NCI-H226 (cell line): ENCODE results near the gene CRTC3.

Source experiments
- DNase-seq: peaks from one replicate; pipeline ENCODE4 v3.0.0-alpha.2; 2015

CRTC3 gene

DNA sequence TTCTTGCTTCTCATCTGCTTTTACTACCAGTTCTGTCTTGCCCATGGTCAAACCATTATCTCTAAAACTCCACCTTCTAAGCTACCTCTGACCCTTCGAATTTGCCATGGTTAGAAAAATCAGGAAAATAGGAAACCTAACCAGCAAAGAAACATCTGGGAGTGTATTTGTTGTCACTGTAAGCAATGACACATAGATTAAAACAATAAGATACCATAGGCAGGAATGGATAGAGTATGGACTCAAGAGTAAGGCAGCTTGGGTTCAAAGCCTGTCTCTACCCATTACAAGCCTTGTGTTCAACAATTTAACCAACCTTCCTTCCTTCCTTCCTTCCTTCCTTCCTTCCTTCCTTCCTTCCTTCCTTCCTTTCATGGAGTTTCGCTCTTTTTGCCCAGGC is 34.9 kb downstream of the CRTC3 start:
- DNase-seq = no peak

DNA sequence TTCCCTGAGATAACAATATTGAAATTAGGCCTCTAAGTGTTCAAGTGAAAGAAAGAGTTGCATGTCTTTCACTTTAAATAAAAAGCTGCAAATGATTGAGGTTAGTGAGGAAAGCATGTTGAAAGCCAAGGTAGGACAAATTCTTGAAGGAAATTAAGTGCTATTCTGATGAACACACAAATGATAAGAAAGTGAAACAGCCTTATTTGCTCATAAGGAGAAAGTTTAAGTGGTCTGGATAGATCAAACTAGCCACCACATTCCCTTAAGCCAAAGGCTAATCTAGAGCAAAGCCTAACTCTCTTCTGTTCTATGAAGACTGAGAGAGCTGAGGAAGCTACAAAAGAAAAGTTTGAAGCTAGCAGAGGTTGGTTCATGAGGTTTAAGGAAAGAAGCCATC is 36.1 kb downstream of the CRTC3 start:
- no peak for DNase-seq

DNA sequence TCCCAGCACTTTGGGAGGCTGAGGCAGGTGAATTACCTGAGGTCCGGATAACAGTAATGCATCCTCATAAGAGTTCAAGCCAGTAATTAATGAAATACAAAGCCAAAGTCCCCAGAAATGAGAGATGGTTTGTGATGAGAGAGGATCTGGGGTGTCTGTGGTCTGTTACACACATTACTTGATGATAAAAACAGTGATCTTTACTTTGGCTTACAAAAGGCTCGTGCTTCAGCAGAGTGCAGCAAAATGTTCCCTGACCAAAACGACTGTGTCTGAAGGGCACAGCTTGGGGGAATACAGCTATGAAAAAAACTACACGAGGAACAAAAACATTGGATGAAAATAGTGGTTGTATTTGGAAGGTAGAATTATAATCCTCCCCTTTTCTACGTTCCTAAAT is 40.9 kb downstream of the CRTC3 start:
- no peak for DNase-seq

DNA sequence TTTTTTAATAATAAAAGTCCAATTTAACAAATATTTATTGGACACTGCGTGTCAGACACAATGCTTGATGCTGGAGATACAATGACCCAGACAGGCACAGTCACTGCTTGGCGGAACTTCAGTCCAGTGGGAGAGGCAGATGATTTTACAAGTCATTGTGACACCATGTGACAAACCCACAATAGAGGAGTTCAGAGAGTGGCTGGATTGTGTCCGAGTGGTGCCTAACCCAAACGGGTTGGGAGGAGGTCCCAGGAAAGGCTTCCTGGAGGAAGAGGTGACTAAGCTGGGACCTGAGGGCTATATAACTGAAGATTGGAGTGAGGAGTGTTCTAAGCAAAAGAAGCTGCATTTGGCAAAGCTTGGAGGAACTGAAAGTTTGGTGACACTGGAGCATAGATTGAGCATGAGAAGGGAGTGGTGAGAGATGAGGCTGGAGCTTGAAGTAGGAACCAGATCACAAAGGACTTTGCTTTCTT is 41.4 kb downstream of the CRTC3 start:
- DNase-seq = no peak

DNA sequence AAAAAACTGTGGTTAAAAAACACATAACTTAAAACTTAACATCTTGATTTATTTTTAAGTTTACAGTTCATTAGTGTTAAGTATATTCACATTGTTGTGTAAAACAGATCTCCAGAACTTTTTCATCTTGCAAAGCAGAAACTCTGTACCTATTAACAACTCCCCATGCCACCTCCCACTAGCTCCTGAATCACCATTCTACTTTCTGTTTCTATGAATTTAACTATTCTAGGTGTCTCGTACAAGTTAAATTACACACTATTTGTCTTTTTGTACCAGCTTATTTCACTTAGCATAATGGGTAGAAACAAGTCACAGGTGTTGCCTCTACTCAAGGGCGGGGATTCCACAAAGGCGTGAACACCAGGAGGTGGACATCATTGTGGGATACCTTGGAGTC is 43.2 kb downstream of the CRTC3 start:
- DNase-seq = no peak

DNA sequence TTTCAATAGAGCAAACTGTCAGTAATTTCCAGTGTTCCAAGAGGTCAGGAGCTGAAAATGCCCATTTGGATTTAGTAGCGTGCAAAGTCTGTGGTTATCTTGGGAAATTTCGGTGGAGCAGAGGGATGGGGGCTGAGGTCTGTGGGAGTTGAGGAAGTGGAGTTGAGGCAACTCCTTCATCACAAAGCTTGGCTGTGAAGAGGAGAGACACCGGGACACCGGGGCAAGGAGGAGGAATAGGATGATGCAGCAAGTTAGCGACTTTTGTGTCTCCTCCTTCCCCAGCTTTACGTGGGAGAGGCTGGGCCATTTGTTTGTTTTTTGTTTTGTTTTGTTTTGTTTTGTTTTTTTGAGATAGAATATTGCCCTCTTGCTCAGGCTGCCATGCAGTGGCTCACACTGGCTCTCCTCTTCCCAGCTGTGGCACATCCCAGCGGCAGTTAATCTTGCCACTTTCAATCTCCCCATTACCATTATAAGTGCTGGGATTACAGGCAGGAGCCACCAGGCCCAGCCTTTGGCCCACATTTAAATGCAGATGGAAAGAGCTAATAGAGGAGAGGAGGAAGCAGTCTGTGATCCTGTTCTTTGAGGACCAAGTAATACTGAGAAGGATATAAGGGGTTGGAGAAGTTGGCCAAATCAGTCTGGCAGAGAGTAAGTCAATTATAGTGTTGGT is 47.1 kb downstream of the CRTC3 start:
- DNase-seq = no peak

DNA sequence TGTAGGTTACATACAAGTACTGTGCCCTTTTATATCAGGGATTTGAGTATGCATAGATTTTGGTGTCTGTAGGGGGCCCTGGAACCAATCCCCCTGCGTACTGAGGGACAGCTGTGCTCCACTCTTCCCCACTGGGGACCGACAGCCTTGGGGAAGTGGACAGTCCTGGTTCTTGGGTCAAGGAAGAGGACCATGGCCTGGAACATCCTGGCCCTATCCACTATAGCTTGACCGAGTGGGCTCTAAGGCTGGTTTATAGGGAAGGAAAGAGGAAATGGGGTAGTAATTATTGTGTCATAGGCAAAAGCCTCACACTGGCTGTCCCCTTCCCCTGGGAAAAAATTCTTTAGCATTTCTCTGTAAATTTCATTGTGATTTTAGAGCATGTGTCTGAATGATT is 49.5 kb downstream of the CRTC3 start:
- no peak for DNase-seq

DNA sequence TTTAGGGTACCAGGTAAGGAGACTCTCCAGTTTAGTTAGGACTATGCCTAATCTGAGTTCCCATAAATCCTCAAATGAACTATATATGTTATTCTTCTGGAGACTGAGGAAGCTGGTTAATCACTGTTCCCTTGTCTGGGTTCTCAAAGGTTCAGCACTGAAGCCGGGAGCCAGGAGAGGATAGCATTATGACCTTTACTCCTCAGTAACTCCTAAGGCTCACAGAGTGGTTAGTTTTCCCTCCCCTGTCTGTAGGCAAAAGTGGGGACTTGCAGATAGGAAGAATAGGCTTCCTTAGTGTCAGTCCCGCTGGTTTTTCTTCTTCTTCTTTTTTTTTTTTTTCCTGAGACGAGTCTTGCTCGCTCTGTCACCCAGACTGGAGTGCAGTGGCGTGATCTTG is 50.4 kb downstream of the CRTC3 start:
- DNase-seq = no peak

DNA sequence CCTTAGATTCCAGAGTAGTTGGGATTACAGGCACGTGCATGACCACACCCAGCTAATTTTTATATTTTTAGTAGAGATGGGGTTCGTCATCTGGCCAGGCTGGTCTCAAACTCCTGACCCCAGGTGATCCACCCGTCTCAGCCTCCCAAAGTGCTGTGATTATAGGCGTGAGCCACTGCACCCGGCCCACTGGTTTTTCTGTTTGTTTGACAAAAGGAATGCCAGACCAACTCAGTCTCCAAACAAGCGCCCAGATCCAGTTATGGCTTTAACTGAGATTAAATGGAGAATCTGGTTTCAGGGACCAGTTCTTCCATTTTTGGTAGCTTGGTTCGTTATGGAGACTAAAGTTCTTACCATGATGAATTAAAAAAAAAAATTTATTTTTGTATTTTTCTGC is 50.8 kb downstream of the CRTC3 start:
- DNase-seq = no peak

DNA sequence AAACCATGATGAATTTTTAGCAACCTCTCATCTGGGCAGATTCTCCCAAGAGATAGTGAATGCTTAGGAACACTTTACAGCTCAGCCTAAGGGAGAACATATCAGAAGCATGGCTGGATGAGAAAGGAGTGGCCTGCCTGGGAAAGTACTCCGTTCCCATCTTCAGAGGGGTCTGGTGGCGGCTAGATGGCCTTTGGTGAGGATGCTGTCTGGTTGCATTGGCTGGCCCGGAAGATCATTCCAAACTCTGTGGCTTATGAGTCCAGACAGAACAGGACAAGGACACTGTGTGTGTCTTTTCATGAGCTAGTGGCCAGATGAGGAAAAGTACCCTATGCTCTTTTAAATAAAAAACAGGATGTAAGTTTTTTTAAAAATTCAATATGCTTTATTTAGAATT is 51.2 kb downstream of the CRTC3 start:
- no peak for DNase-seq

DNA sequence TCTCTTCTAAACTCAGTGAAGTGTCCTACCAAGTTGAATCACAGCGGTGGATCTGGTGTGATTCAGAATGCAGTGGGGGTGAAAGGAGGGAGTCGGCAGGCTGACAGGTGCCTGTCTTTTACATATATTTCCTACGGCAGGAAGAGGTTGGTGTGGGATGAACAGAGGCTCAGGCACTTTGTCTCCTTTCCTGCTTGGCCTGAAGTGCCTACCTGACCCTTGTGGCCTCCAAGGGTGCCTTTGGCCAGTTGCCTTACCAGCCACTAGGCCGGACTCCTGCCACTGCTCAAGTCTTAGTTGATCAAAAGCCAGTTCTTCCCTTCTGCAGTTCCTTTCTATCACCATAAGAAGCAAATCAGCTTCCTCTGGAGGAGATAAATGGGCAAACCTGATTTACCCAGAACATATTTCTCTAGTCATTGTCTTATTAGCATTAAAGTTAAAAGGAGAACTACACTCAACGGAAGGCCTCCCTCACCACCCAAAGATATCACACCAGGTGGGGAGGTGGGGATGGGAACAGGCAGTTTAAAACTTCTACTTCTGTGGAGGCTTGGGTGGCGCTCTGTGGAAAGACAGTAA is 52.1 kb downstream of the CRTC3 start:
- no peak for DNase-seq

DNA sequence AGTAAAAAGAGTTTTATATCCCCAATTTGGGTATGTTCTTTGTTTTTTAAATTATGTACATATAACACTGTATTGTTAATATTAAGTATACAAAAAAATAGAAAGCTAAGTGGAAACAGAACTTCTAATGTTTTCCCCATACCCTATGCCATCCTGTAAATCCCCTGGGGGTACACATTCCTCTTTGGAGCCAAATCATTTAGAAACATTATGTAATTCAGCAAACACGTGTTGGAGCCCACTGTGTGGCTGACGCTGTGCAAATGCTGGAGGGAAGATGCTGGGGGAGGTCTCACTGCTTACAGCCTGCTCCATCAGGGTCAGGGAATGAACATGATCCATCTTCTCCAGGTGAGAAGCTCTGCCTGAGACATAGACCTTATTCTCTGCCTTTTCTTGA is 52.8 kb downstream of the CRTC3 start:
- no peak for DNase-seq

DNA sequence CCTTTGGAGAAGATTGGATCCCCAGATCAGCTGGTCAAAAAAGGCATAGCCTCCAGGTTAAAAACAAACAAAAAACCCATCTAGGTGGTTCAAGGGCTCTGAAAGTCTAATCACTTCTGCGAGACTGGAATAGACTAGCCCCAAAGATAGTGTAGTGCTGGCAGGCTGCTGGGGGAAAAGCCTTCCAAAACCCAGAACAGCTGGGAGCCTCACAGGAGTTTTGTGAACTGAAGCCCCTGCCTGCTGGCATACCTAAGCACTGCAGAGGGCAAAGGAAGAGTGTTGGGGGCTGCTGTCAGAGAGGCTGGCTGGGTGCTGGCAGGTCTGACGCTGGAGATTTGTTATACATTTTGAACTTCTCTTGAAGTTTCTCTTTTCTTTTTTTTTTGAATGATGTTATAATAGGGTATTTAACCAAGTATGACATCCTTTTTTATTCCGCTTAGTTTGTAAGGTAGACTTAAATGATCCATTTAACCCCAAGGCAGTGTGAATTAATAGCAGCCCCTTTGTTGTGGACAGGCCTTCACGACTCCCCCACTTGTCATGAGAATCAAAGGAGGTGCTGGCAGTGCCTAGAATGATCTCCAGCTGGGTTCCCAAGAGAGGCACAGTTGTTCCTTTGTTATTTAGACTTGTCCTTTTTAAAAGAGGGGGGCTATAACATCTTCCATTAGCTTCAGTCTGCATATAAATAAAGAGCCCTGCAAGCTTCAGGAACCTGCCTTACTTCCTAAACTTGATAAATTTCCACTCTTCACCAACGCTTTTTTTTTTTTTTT is 53.9 kb downstream of the CRTC3 start:
- DNase-seq = no peak

DNA sequence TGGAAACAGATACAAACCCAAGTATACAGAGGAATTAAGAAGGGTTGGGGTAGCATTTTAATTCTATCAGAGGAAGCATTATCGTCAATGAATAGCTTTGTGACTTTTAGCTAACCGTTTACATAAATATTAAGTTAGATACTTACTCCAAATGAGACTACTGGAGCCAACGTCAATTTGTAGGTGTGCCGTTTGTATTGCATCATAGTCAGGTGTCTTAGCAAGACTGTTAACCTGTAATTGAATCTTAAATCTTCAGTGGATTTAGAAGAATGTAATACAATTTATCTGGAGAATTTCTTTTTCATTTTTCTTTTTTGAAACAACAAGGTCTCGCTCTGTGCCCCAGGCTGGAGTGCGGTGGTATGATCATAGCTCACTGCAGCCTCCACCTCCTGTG is 55.1 kb downstream of the CRTC3 start:
- no peak for DNase-seq

DNA sequence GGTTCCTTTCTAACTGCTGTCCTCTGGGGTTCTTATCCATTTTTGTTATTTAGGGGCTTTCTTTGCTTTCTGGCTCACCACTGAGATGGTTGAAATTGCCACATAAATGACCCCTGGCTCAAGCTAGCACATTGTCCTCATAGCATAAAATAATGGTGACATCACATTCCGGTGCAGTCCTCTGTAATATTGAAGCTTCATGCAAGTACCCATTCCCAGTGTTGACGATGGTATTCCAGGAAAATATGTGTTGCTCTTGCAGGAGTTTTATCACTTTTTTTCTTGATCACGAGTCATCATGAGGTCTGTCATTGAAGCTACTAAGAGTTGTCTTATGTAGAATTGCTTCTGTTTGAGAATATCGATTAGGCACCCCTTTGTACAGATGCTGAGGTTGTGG is 56.1 kb downstream of the CRTC3 start:
- DNase-seq = peak; percentile 20

DNA sequence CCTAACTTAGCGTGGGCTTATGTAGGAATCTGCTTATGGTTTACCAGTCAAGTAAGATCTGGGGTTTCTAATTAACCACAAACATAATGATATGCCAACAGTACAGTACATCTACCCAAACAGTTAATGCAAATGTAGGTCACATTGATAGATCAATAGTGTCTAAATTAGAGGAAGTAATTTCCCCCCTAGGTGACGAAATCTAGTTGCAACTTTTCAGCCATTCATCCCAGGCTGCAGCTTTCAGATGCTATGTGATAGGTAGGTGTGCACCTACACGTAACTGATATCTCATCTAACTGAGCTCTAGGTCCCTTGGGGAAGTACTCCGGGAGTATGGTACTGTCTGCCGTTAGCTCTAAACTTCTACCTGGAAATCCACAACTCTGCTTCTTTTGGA is 57.2 kb downstream of the CRTC3 start:
- no peak for DNase-seq

DNA sequence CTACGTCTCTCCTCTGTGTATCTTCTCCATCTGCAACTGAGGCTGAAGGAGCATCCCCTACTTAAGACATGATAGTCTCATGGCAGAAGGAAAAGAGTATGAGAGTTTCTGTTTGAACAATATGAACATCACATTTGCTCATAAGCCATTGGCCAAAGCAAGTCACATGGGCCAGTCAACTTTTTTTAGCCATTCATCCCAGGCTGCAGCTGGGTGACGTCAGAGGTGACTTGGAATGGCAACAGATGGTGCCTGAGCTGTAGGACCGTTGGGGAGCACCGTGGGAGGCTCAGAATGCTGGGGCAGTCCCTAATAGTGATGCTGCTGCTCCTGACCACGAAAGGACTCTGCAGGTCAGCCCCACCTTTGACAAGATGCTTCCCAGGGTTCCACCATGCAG is 58.7 kb downstream of the CRTC3 start:
- DNase-seq = no peak

DNA sequence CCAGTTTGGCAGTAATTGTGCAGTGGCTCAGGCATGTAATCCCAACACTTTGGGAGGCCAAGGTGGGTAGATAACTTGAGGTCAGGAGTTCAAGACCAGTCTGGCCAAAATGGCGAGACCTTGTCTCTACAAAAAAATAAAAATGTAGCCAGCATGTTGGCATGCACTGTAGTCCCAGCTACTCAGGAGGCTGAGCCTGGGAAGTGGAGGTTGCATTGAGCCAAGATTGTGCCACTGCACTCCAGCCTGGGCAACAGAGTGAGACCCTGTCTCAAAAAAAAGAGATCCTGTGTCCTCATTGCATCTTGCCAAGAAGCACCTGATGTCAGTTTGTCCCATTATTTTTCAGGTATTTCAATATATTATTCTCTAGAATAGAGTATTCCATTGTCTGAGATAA is 61.8 kb downstream of the CRTC3 start:
- DNase-seq = no peak

DNA sequence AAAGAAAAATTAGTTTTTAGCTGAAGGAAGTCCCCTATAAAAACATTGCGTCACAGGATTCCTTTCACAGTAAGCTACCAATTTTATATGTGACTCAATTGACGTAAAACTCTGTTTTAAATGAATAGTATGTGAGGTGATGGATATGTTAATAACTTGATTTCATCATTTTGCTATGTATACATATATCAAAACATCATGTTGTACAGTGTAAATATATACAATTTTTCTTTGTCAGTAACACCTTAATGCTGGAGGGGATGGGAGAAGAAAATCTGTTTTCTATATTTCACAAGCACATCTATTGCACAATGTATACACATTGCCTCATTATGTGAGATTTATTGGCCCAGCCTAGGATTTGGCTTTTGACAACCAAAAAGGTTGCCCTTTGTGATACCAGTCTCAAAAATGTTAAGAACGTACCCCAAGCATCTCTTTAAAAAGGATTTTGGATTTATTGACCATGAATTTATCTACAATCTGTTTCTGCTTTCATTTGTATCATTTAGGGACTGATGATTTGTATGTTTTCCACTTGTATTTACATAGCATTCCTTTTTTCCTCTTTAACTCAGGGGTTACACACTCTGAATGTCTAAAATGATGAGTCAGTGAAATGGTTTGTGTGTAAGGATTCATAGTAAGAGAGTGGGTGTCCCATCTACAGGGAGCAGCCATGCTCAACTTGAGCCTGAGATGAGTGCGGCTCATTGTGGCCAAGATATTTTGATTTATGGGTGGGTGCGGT is 62.6 kb downstream of the CRTC3 start:
- DNase-seq = peak; percentile 79

DNA sequence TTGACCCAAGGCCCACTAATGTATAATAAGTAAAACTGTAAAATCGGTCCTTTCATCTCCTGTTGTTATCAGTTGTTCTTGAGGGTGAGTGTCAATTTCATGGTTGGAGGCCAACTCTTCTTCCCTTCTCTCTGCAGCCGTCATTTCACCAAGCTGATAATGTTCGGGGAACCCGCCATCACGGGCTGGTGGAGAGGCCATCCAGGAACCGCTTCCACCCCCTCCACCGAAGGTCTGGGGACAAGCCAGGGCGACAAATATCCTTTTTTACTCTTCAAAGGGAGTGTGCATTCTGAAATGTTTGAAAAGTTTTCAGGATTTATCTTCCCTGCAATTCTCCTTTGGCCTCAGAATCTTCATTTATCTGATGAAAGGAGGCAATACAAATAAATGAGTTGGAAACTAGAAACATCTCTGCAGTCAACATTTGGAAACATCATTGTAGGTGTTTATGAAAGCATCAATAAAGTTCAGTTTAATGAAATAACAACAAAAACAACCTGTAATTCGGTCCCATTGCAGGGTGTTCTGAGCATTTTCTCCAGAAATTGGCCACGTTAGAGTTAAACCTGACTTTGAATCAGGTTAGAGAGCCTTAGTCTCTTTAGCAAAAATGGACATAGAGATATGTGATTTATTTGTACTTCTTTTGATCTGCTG is 63.9 kb downstream of the CRTC3 start:
- DNase-seq = no peak

DNA sequence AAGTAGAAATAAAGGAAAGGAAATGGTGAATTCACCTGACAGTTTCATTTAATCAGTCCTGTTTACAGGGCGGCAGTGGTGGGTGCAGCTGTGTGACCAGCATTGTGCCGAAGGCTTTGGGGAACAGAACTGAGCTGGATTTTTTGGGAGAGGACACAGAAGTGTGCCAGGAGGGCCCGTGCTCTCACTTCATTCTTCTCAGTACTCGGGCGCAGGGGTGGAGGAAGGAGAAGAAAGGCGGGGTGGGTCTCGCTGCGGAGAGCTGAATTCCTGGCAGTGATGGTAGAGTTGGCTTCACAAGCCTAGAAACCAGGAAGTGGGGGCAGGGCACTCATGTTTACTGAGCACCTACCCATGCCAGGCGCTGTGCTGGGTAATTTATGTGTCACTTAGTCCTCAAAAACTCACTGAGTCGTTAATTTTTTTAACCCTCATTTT is 64.6 kb downstream of the CRTC3 start:
- DNase-seq = peak; percentile 74

DNA sequence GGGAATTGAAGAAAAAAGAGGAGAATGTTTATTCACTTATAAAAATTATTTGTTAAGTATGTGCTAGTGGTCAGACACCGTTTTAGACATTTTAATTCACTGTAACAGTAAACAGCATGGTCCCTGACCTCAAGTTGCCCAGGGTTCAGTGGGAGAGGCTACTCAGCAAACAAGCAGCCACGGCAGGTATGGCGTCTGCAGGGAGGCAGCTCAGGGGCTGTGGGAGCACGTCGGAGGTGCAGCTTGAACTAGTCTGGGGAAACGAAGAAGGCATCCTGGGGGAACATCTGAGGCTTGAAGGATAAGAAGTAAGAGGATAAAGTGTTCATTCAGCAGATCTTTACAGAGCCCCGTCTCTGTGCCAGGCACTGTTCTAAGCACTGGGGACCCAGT is 66.0 kb downstream of the CRTC3 start:
- DNase-seq = no peak

DNA sequence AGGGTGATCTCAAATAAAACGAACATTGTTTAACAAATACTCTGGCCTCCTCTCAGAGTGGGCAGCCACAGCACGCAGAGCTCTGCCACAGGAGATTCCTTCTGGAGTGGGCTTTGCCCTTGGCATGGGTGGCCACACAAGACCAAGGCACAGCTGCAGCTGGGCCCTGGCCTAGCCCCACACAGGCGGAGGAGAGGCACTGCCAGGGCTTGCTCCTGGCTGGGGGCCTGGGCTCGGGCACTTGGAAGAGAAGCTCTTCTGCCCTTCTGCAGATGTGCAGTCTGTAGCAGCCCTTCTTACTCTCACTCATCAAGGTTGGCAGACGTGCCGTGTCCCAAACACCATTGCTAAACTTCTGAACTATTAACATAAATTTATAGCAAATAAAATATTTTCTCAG is 67.2 kb downstream of the CRTC3 start:
- no peak for DNase-seq
